CD14-positive monocyte (primary cell): ENCODE measurements around the gene MLLT3. TPM values are rescaled to one million over a fixed set of nuclear protein-coding genes. Genes with fewer than 3 reads are reported as not detected.

Source experiments
- DNase-seq, 3 donors: peaks; one replicate each; pipeline ENCODE4 v3.0.0-alpha.2; 2011 to 2022
- H2AFZ ChIP-seq: 2 replicates; pipeline ENCODE4 v1.6.0; 2012; ENCODE audit warnings: mild to moderate bottlenecking, low read depth, low read length, inconsistent platforms; ENCODE audit not compliant: insufficient read depth, poor library complexity, severe bottlenecking
- H3K27ac ChIP-seq, 2 donors: 1 replicate in 1 of 2; 2 replicates in 1 of 2; pipeline ENCODE4 v1.5.1; 2012 to 2013; ENCODE audit warnings: low read length in 2 of 2, control low read depth in 1 of 2, inconsistent platforms in 1 of 2, low read depth in 1 of 2, mild to moderate bottlenecking in 1 of 2
- H3K27me3 ChIP-seq, 2 donors: one replicate each; pipeline versions ENCODE4 v1.6.0 to v1.6.1; 2011 to 2013; ENCODE audit warnings: low read length in 2 of 2; ENCODE audit not compliant: control insufficient read depth in 2 of 2, insufficient read depth in 2 of 2
- H3K36me3 ChIP-seq, 2 donors: replicated peaks in 1 of 2; 1 replicate in 1 of 2; 2 replicates in 1 of 2; pipeline versions ENCODE4 v1.5.1 to v1.6.1; 2012 to 2013; ENCODE audit warnings: low read length in 2 of 2, control low read depth in 1 of 2, inconsistent platforms in 1 of 2, mild to moderate bottlenecking in 1 of 2; ENCODE audit not compliant: insufficient read depth in 2 of 2, control insufficient read depth in 1 of 2
- H3K4me1 ChIP-seq, 2 donors: 1 replicate in 1 of 2; 2 replicates in 1 of 2; pipeline versions ENCODE4 v1.5.1 to v1.6.1; 2012 to 2013; ENCODE audit warnings: low read length in 2 of 2, control low read depth in 1 of 2, inconsistent platforms in 1 of 2, mild to moderate bottlenecking in 1 of 2, moderate library complexity in 1 of 2; ENCODE audit not compliant: insufficient read depth in 2 of 2, control insufficient read depth in 1 of 2
- H3K4me2 ChIP-seq: replicated peaks from 2 replicates; pipeline ENCODE3; 2012; ENCODE audit warnings: low read length, moderate library complexity, mild to moderate bottlenecking; ENCODE audit not compliant: poor library complexity, severe bottlenecking; ENCODE audit errors: extremely low read depth
- H3K4me3 ChIP-seq, 3 experiments: fragments of 200-600 bp in 1 of 3; sonication (generic) in 1 of 3; replicated peaks in 1 of 3; 1 replicate in 2 of 3; 2 replicates in 1 of 3; pipeline ENCODE4 v1.5.1; 2011 to 2013; ENCODE audit warnings: low read length in 3 of 3, mild to moderate bottlenecking in 3 of 3, control low read depth in 2 of 3, low read depth in 2 of 3, inconsistent platforms in 1 of 3, moderate library complexity in 1 of 3
- H3K79me2 ChIP-seq: 2 replicates; pipeline ENCODE4 v1.6.0; 2012; ENCODE audit warnings: mild to moderate bottlenecking, control low read depth, inconsistent platforms, low read length, moderate library complexity; ENCODE audit not compliant: insufficient read depth
- H3K9ac ChIP-seq: 2 replicates; pipeline ENCODE4 v1.6.0; 2017; ENCODE audit warnings: low read length, mild to moderate bottlenecking; ENCODE audit not compliant: insufficient read depth, poor library complexity, severe bottlenecking
- H3K9me3 ChIP-seq, 2 donors: replicated peaks in 1 of 2; 1 replicate in 1 of 2; 2 replicates in 1 of 2; pipeline versions ENCODE4 v1.5.1 to v1.6.1; 2012 to 2013; ENCODE audit warnings: low read length in 2 of 2, control low read depth in 1 of 2; ENCODE audit not compliant: control insufficient read depth in 1 of 2, insufficient read depth in 1 of 2
- H4K20me1 ChIP-seq: 2 replicates; pipeline ENCODE4 v1.6.0; 2012; ENCODE audit warnings: mild to moderate bottlenecking, low read length, control low read depth, moderate library complexity; ENCODE audit not compliant: insufficient read depth
- H3K27ac Mint-ChIP-seq, 7 donors: one replicate each; pipeline ENCODE4 v1.8.0; 2020; ENCODE audit warnings: mild to moderate bottlenecking in 7 of 7, mixed read lengths in 7 of 7, moderate library complexity in 6 of 7, inconsistent platforms in 2 of 7
- H3K27me3 Mint-ChIP-seq, 3 donors: one replicate each; pipeline ENCODE4 v1.8.0; 2021 to 2022; ENCODE audit warnings: low read depth in 3 of 3, mild to moderate bottlenecking in 3 of 3, mixed read lengths in 3 of 3, moderate library complexity in 3 of 3, inconsistent platforms in 1 of 3
- H3K36me3 Mint-ChIP-seq, 2 donors: one replicate each; pipeline ENCODE4 v1.8.0; 2020; ENCODE audit warnings: mixed read lengths in 2 of 2, inconsistent platforms in 1 of 2, mild to moderate bottlenecking in 1 of 2
- H3K4me1 Mint-ChIP-seq: one replicate; pipeline ENCODE4 v1.8.0; 2020; ENCODE audit warnings: mild to moderate bottlenecking, mixed read lengths
- H3K4me3 Mint-ChIP-seq, 2 donors: one replicate each; pipeline ENCODE4 v1.8.0; 2020; ENCODE audit warnings: mild to moderate bottlenecking in 2 of 2, mixed read lengths in 2 of 2, moderate library complexity in 1 of 2
- H3K9me3 Mint-ChIP-seq, 7 donors: one replicate each; pipeline ENCODE4 v1.8.0; 2020 to 2022; ENCODE audit warnings: mixed read lengths in 7 of 7, mild to moderate bottlenecking in 6 of 7, moderate library complexity in 6 of 7, inconsistent platforms in 2 of 7
- WGBS: methylation state at CpG from one replicate; pipeline ENCODE4 v1.1.5; 2013; ENCODE audit warnings: missing lambda C conversion rate; ENCODE audit not compliant: insufficient coverage; 5-methylcytosine and 5-hydroxymethylcytosine counted together
- intact Hi-C, 2 donors: fragments of 100-400 bp; cut with micrococcal nuclease; formaldehyde crosslinking; loops; one replicate each; pipeline versions ENCODE4 v1.15.0 to v1.15.1; 2023
- polyA plus RNA-seq, 3 donors: library from polyadenylated mRNA; depleted of rRNA in 1 of 3; unstranded in 2 of 3; stranded (reverse) in 1 of 3; fragments of 300-500 nt in 2 of 3; fragments of >200 nt in 1 of 3; fragmentation: Illumina TruSeq in 2 of 3; gene quantifications; 1 replicate in 2 of 3; 2 replicates in 1 of 3; pipeline ENCODE4 v1.2.3, GENCODE V29; 2012 to 2021
- TF ChIP-seq, protein P1 (sequence below): fragments of 200-600 bp; IDR thresholded peaks from one replicate; pipeline ENCODE4 v1.8.0; 2022; ENCODE audit warnings: antibody characterized with exemption, mild to moderate bottlenecking

The MLLT3 gene
- polyA plus RNA-seq, 3 donors = 0.81 to 2.3 (median 1.5) TPM

DNA sequence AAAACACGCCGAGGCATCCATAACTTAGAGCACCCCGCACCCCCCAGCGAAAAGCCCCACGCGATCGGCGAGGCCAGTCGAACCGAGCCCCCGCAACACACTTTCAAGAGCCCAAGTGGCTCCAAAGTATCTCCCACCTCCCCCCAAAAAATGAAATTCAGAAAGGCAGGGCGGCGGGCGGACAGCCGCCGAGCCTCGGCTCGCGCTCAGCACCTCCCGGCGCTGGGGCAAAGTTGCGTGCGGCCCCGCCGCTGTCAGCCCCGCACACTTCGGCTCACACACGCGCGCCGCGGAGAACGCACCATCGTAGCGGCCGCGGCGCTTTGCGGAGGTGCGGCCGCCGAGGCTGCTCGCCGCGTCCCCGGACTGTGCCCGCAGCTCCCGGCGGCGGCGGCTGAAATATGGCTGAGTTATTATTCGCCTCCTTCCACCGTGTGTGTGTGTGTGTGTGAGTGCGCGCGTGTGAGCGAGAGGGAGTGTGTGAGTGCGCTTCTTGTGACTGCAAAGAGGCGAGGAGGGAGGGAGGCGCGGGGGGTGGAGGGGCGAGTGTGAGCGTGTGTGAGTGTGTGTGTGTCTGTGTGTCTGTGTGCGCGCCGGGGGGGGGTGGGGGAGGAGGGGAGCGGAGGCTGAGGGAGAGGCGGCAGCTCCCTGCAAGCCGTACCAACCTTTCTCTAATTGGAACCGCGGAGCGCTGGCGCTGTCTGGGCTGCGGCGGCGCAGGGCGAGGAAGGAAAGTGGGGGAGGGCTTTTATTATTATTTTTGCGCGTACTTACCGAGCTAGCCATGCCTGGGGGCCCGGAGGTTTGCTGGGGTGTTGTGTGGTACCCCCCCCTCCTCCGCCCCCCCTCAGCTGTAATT, 599 bp downstream of the MLLT3 start:
- peak overlapping the region in 6 of 7 donors; percentile 42 to 87 (median 74) for H3K27ac Mint-ChIP-seq
- Histone ChIP-seq H3K79me2 (no peaks in the 10 kb centered on the region), H3K27me3 (peaks cover 8 to 24% of the 10 kb centered on the region in 2 donors), H3K9ac (peak overlapping the region; percentile 54), H3K4me3 (peak overlapping the region; percentile 90 to 95 (median 92)), H3K9me3 (no peaks in the 10 kb centered on the region), H3K4me1 (peaks cover 37 to 41% of the 10 kb centered on the region in 2 donors), H3K27ac (peak overlapping the region in 1 of 2 donors; percentile 28), H2AFZ (peak overlapping the region; percentile 87), H3K4me2 (peak overlapping the region; percentile 98), H4K20me1 (no peaks in the 10 kb centered on the region), H3K36me3 (no peaks in the 10 kb centered on the region)
- peaks cover 0 to 5% (median 0%) of the 10 kb centered on the region in 7 donors for H3K9me3 Mint-ChIP-seq
- under 1% methylated on average over 63 of the region's 82 CpGs for WGBS
- intact Hi-C loops = loop anchor here in 1 of 2 donors (5.0 to 10.0 kb wide), 3 partner anchors 66 to 493 kb away; no protein-coding TSS in a partner anchor
- H3K27me3 Mint-ChIP-seq = peaks cover 24 to 38% (median 32%) of the 10 kb centered on the region in 3 donors
- DNase-seq = peak; percentile 5 to 48 (median 44)
- peak overlapping the region; percentile 99 to 100 for H3K4me3 Mint-ChIP-seq
- TF ChIP-seq, protein P1, sequence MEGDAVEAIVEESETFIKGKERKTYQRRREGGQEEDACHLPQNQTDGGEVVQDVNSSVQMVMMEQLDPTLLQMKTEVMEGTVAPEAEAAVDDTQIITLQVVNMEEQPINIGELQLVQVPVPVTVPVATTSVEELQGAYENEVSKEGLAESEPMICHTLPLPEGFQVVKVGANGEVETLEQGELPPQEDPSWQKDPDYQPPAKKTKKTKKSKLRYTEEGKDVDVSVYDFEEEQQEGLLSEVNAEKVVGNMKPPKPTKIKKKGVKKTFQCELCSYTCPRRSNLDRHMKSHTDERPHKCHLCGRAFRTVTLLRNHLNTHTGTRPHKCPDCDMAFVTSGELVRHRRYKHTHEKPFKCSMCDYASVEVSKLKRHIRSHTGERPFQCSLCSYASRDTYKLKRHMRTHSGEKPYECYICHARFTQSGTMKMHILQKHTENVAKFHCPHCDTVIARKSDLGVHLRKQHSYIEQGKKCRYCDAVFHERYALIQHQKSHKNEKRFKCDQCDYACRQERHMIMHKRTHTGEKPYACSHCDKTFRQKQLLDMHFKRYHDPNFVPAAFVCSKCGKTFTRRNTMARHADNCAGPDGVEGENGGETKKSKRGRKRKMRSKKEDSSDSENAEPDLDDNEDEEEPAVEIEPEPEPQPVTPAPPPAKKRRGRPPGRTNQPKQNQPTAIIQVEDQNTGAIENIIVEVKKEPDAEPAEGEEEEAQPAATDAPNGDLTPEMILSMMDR = no peak
- peaks cover 2 to 4% of the 10 kb centered on the region in 2 donors for H3K36me3 Mint-ChIP-seq
- peaks cover 37% of the 10 kb centered on the region for H3K4me1 Mint-ChIP-seq

DNA sequence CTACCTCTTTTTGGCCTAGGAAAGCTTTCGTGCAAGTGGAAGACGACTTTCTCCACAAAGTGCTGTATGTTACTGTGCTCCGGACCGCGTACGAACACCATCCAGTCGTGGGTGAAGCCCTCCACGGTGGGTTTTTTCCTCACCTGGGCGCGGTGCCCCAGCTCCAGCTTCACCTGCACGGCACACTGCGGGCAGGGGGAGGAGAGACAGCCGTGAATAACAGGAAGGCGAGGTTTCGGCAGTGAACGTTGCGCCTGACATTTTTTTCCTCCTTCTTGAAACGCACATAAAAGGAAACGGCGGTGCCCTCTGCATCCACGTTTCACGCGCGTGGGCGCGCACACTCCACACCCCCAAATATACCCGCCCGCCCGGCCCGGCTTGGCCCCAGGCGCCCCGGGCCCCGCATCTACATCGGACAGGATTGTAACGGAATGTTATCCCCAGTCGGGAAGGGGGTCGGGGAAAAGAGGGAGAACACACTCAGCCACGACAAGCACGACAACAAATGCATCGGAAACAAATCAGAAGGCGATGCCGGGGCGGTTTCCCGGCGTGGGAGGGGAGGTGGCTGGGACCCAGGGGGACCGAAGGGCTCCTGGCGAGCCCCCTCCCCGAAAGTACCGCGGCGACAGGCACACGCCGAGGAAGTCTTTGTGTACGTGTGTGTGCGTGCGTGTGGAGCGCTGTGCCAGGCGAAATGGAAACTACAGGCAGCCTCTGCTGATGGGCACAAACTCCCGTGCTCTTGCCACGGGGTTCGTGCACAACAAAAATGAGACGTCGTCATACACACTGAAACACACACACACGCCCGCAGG, 1.4 kb downstream of the MLLT3 start:
- H3K36me3 ChIP-seq = no peaks in the 10 kb centered on the region
- H3K27ac ChIP-seq = no peak overlapping the region
- Mint-ChIP-seq H3K27ac (peak overlapping the region in 3 of 7 donors; percentile 34 to 81 (median 36)), H3K4me3 (peak overlapping the region; percentile 99 to 100), H3K4me1 (peaks cover 37% of the 10 kb centered on the region), H3K9me3 (peaks cover 0 to 5% (median 0%) of the 10 kb centered on the region in 7 donors), H3K27me3 (peaks cover 24 to 38% (median 32%) of the 10 kb centered on the region in 3 donors), H3K36me3 (peaks cover 2 to 4% of the 10 kb centered on the region in 2 donors)
- H2AFZ ChIP-seq = peak overlapping the region; percentile 87
- H3K4me3 ChIP-seq = peak overlapping the region; percentile 90 to 95 (median 92)
- DNase-seq = peak; percentile 19 to 54 (median 23)
- H3K4me1 ChIP-seq = peaks cover 37 to 41% of the 10 kb centered on the region in 2 donors
- H3K27me3 ChIP-seq = peaks cover 8 to 24% of the 10 kb centered on the region in 2 donors
- under 1% methylated on average over 37 of the region's 65 CpGs for WGBS
- intact Hi-C loops = loop anchor here in 1 of 2 donors (5.0 to 10.0 kb wide), 3 partner anchors 66 to 494 kb away; no protein-coding TSS in a partner anchor
- no peaks in the 10 kb centered on the region for H4K20me1 ChIP-seq
- no peaks in the 10 kb centered on the region for H3K9me3 ChIP-seq
- TF ChIP-seq, protein P1 = no peak
- no peaks in the 10 kb centered on the region for H3K79me2 ChIP-seq
- H3K9ac ChIP-seq = peak overlapping the region; percentile 54
- H3K4me2 ChIP-seq = peak overlapping the region; percentile 98
